Endothelial cell of umbilical vein (primary cell): ENCODE results near the gene ANKRD28.
"Not testable (repeated sequence)": the region's sequence is repeated elsewhere in the genome, so short reads cannot be mapped to it uniquely, and the experiment has no call there.

ENCODE experiments used
- EZH2 ChIP-seq: IDR thresholded peaks from 2 replicates; pipeline ENCODE4 v1.6.1; 2012; ENCODE audit warnings: borderline replicate concordance, low read depth, mild to moderate bottlenecking, moderate library complexity, low read length, inconsistent platforms; ENCODE audit not compliant: severe bottlenecking
- FOS ChIP-seq: IDR thresholded peaks from 2 replicates; pipeline ENCODE4 v1.6.1; 2011; ENCODE audit warnings: mild to moderate bottlenecking, low read length, moderate library complexity, borderline replicate concordance; ENCODE audit not compliant: insufficient read depth
- POLR2AphosphoS5 ChIP-seq: IDR thresholded peaks from 2 replicates; pipeline ENCODE4 v1.6.1; 2012; ENCODE audit warnings: low read depth, mild to moderate bottlenecking, control low read depth, low read length, moderate library complexity; ENCODE audit not compliant: insufficient read depth
- TF ChIP-seq, protein P1 (sequence below): IDR thresholded peaks from 2 replicates; pipeline ENCODE4 v1.6.1; 2011; ENCODE audit not compliant: insufficient read depth, insufficient read length
- TF ChIP-seq, protein P2 (sequence below), 2 donors: IDR thresholded peaks; 1 replicate in 1 of 2; 2 replicates in 1 of 2; pipeline ENCODE4 v1.5.1; 2011; ENCODE audit warnings: low read length in 2 of 2, mild to moderate bottlenecking in 2 of 2, moderate library complexity in 2 of 2, control low read depth in 1 of 2, inconsistent platforms in 1 of 2, low read depth in 1 of 2; ENCODE audit not compliant: insufficient read depth in 1 of 2; ENCODE audit errors: extremely low read depth in 1 of 2

DNA sequence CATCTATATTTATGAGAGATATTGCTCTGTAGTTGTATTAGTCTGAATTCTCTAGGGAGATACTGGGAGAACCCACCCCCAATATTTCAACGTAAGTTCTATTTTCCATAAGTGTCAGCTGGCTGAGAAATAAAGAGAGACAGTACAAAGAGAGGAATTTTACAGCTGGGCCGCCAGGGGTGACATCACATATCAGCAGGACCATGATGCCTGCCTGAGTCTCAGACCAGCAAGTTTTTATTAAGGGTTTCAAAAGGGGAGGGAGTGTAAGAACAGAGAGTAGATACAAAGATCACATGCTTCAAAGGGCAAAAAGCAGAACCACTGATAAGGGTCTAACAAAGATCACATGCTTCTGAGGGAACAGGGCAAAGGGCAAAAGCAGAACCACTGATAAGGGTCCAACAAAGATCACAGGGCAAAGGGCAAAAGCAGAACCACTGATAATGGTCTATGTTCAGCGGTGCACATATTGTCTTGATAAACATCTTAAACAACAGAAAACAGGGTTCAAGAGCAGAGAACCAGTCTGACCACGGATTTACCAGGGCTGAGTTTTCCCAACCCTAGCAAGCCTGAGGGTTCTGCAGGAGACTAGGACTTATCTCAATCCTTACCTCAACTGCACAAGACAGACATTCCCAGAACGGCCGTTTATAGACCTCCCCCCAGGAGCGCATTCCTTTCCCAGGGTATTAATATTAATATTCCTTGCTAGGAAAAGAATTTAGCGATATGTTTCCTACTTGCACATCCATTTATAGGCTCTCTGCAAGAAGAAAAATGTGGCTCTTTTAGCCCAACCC is 177.9 kb downstream of the ANKRD28 start:
- TF ChIP-seq, protein P1, sequence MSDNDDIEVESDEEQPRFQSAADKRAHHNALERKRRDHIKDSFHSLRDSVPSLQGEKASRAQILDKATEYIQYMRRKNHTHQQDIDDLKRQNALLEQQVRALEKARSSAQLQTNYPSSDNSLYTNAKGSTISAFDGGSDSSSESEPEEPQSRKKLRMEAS = not testable (repeated sequence)
- not testable (repeated sequence) for TF ChIP-seq POLR2AphosphoS5, EZH2, FOS
- TF ChIP-seq, protein P2, sequence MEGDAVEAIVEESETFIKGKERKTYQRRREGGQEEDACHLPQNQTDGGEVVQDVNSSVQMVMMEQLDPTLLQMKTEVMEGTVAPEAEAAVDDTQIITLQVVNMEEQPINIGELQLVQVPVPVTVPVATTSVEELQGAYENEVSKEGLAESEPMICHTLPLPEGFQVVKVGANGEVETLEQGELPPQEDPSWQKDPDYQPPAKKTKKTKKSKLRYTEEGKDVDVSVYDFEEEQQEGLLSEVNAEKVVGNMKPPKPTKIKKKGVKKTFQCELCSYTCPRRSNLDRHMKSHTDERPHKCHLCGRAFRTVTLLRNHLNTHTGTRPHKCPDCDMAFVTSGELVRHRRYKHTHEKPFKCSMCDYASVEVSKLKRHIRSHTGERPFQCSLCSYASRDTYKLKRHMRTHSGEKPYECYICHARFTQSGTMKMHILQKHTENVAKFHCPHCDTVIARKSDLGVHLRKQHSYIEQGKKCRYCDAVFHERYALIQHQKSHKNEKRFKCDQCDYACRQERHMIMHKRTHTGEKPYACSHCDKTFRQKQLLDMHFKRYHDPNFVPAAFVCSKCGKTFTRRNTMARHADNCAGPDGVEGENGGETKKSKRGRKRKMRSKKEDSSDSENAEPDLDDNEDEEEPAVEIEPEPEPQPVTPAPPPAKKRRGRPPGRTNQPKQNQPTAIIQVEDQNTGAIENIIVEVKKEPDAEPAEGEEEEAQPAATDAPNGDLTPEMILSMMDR (IDR thresholded peaks at IDR 0.05; ENCODE audit: extremely low read depth in 1 of 2, insufficient read depth in 1 of 2, low read depth in 1 of 2, low read length in 2 of 2) = not testable (repeated sequence)
